GM23248 (cell line): ENCODE results near the gene VAMP7.

Experiments used
- EZH2 ChIP-seq: fragments of 200-600 bp; sonication (generic); IDR thresholded peaks from 2 replicates; pipeline ENCODE4 v1.6.1; 2018; ENCODE audit warnings: antibody characterized with exemption, mild to moderate bottlenecking; ENCODE audit not compliant: insufficient read depth, poor library complexity, severe bottlenecking
- EZH2phosphoT487 ChIP-seq: fragments of 200-600 bp; sonication (generic); IDR thresholded peaks from 2 replicates; pipeline ENCODE4 v1.6.1; 2018; ENCODE audit warnings: antibody characterized with exemption, moderate library complexity, mild to moderate bottlenecking, low read depth; ENCODE audit not compliant: insufficient read depth

GRCh38 chrX:155857561-155857960, 23.6 kb upstream of the VAMP7 start:
- TF ChIP-seq EZH2 (no peak), EZH2phosphoT487 (no peak)
